ENCODE data around the gene SDK1.

The SDK1 gene

DNA sequence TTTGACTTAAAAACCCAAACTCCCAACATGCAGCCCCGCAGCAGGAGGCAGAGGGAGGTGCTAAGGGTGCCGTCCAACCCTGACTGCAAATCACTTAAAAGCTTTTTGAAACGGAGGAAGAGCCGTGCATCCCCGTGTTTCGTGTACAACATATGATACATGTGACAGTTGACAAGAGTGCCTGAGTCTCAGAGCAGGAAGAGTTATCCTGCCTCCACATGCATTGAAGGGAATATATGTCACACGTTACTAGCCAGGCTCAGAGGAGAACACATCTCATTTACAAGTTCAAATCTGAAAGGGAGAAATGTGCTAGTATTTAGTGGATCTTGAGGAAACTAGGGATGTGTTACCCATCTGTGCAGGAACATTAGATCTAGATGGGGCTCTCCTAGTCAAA lies 69.9 kb downstream of the SDK1 start:
- TF ChIP-seq CTCF (conservative IDR thresholded peaks at IDR 0.05; ENCODE audit: low read depth): no peak
- DNase-seq (ENCODE audit: low spot score): no peak
- no peak overlapping the region for H3K27ac ChIP-seq
- ChIA-PET CTCF (no interaction called here), POLR2A (ENCODE audit: low non-redundant PET) (no interaction called here)

- POLR2A ChIA-PET (ENCODE audit: low non-redundant PET): no interaction called here
- H3K27ac ChIP-seq: no peak overlapping the region
- CTCF ChIA-PET: interaction anchor here (0.5 to 0.6 kb wide), 2 partner anchors 213 to 249 kb away, joined by 3 to 6 read pairs; no protein-coding TSS in a partner anchor
- DNase-seq (ENCODE audit: low spot score): no peak
- TF ChIP-seq CTCF (conservative IDR thresholded peaks at IDR 0.05; ENCODE audit: low read depth): no peak
These were observed 70.5 kb downstream of the SDK1 start for GRCh38 chr7:3371601-3372000.

- ChIA-PET POLR2A (ENCODE audit: low non-redundant PET) (no interaction called here), CTCF (interaction anchor here (0.7 kb wide), 1 partner anchor 769 kb away, joined by 5 read pairs; no protein-coding TSS in a partner anchor)
- DNase-seq (ENCODE audit: low spot score): no peak
- no peak for TF ChIP-seq CTCF (conservative IDR thresholded peaks at IDR 0.05; ENCODE audit: low read depth)
- no peak overlapping the region for H3K27ac ChIP-seq
These were observed 73.2 kb downstream of the SDK1 start for GRCh38 chr7:3374239-3374638.

GRCh38 chr7:3378390-3379150 lies 77.5 kb downstream of the SDK1 start:
- DNase-seq (ENCODE audit: low spot score): no peak
- no peak overlapping the region for H3K27ac ChIP-seq
- CTCF ChIA-PET: no interaction called here
- no peak for TF ChIP-seq CTCF (conservative IDR thresholded peaks at IDR 0.05; ENCODE audit: low read depth)
- POLR2A ChIA-PET (ENCODE audit: low non-redundant PET): no interaction called here

DNA sequence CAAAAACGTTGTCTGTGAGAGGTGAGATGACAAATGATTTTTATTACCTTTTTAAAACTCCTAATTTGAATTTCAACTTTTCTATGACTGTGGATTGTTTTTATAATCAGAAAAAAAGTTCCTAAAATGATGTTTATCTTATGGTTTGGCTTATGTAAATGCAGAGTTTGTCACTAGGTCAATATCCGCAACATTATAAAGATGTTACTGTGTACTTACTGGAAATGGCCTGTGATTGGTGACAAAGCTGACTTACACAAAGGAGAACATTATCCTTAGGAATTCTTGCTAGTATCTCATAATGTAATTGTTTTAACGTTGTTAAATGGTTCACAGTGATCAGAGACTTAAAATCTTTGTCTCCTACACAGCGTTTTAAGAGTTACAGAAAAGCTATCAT lies 79.0 kb downstream of the SDK1 start:
- ChIA-PET CTCF (no interaction called here), POLR2A (ENCODE audit: low non-redundant PET) (no interaction called here)

GRCh38 chr7:3380886-3381685 lies 80.0 kb downstream of the SDK1 start:
- CTCF ChIA-PET: no interaction called here
- H3K27ac ChIP-seq: no peak overlapping the region
- POLR2A ChIA-PET (ENCODE audit: low non-redundant PET): no interaction called here
- DNase-seq (ENCODE audit: low spot score): no peak
- TF ChIP-seq CTCF (conservative IDR thresholded peaks at IDR 0.05; ENCODE audit: low read depth): no peak

More for the DNA sequence above, 79.0 kb downstream of the SDK1 start:
- H3K27ac ChIP-seq: no peak overlapping the region
- no peak for TF ChIP-seq CTCF (conservative IDR thresholded peaks at IDR 0.05; ENCODE audit: low read depth)
- DNase-seq (ENCODE audit: low spot score): no peak
